ENCODE measurements around the gene ST6GAL2. TPM values are rescaled to one million over a fixed set of nuclear protein-coding genes. Genes with fewer than 3 reads are reported as not detected.

ST6GAL2 gene
- total RNA-seq, 1 donor from 2014 or later = 28.3 TPM

GRCh38 chr2:106828119-106828518, 57.8 kb downstream of the ST6GAL2 start:
- no peak for DNase-seq (ENCODE audit: low spot score)

- DNase-seq (ENCODE audit: low spot score) = no peak
Measured at GRCh38 chr2:106827158-106827557, 58.8 kb downstream of the ST6GAL2 start.

GRCh38 chr2:106825161-106825560, 60.8 kb downstream of the ST6GAL2 start:
- no peak for DNase-seq (ENCODE audit: low spot score)

- peak; percentile 73 for DNase-seq (ENCODE audit: low spot score)
Measured at GRCh38 chr2:106816974-106817373, 69.0 kb downstream of the ST6GAL2 start.

- no peak for DNase-seq (ENCODE audit: low spot score)
Measured at GRCh38 chr2:106812841-106813240, 73.1 kb downstream of the ST6GAL2 start.

GRCh38 chr2:106812383-106812782, 73.6 kb downstream of the ST6GAL2 start:
- peak; percentile 58 for DNase-seq (ENCODE audit: low spot score)

GRCh38 chr2:106805716-106806115, 80.3 kb downstream of the ST6GAL2 start:
- DNase-seq (ENCODE audit: low spot score) = no peak

GRCh38 chr2:106804161-106804560, 81.8 kb downstream of the ST6GAL2 start:
- no peak for DNase-seq (ENCODE audit: low spot score)

- DNase-seq (ENCODE audit: low spot score) = no peak
Measured at GRCh38 chr2:106800976-106801655, 84.9 kb downstream of the ST6GAL2 start.

- DNase-seq (ENCODE audit: low spot score) = no peak
Measured at GRCh38 chr2:106800180-106800579, 85.8 kb downstream of the ST6GAL2 start.

GRCh38 chr2:106798826-106799552, 87.0 kb downstream of the ST6GAL2 start:
- no peak for DNase-seq (ENCODE audit: low spot score)

- no peak for DNase-seq (ENCODE audit: low spot score)
Measured at GRCh38 chr2:106797494-106797893, 88.5 kb downstream of the ST6GAL2 start.

- DNase-seq (ENCODE audit: low spot score) = no peak
Measured at GRCh38 chr2:106792671-106793070, 93.3 kb downstream of the ST6GAL2 start.

- DNase-seq (ENCODE audit: low spot score) = no peak
Measured at GRCh38 chr2:106789185-106789584, 96.8 kb downstream of the ST6GAL2 start.

- no peak for DNase-seq (ENCODE audit: low spot score)
Measured at GRCh38 chr2:106782681-106783080, 103.3 kb downstream of the ST6GAL2 start.

- DNase-seq (ENCODE audit: low spot score) = no peak
Measured at GRCh38 chr2:106781196-106781595, 104.8 kb downstream of the ST6GAL2 start.

- DNase-seq (ENCODE audit: low spot score) = no peak
Measured at GRCh38 chr2:106771811-106772210, 114.2 kb downstream of the ST6GAL2 start.

- DNase-seq (ENCODE audit: low spot score) = no peak
Measured at GRCh38 chr2:106770986-106771385, 115.0 kb downstream of the ST6GAL2 start.

GRCh38 chr2:106764614-106765013, 121.4 kb downstream of the ST6GAL2 start:
- DNase-seq (ENCODE audit: low spot score) = no peak

- DNase-seq (ENCODE audit: low spot score) = no peak
Measured at GRCh38 chr2:106759966-106760365, 126.0 kb downstream of the ST6GAL2 start.

- no peak for DNase-seq (ENCODE audit: low spot score)
Measured at GRCh38 chr2:106758901-106759497, 127.0 kb downstream of the ST6GAL2 start.
